CD4-positive, alpha-beta T cell treated with Interleukin-6 for 4 hours (primary cell): ENCODE data around the gene OSTM1.

Source experiments
- DNase-seq: peaks from one replicate; pipeline ENCODE4 v3.0.0-alpha.2; 2020; ENCODE audit warnings: mixed read lengths

Gene OSTM1

GRCh38 chr6:108100003-108100402 lies 25.5 kb upstream of the OSTM1 start:
- no peak for DNase-seq

GRCh38 chr6:108097882-108098281 lies 23.3 kb upstream of the OSTM1 start:
- no peak for DNase-seq

DNA sequence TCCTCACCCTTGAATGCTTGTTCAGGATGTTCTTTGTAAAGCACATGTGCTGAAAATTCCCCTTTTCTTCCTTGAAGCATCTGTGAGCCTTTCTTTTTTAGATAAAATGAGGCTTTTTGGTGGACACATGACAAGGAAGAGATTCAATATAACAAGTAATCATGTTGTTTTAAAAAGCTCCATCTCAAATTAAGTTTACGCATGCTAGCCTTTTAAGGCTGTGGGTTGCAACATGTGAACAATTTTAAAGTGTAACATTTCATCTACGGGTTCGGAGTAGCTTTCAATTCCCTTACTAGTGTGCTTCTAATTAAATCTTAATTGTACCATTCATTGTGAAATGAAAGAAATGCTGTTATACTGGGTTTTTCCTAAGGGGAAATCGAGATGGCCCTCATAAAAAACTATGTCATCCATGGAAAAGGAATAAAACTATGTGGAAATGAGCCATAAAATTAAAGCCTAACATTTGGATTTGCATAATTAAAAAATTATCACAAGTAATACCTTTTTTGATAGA lies 19.3 kb upstream of the OSTM1 start:
- DNase-seq, result no peak

- no peak for DNase-seq
Observed at GRCh38 chr6:108091288-108091687, 16.7 kb upstream of the OSTM1 start.

DNA sequence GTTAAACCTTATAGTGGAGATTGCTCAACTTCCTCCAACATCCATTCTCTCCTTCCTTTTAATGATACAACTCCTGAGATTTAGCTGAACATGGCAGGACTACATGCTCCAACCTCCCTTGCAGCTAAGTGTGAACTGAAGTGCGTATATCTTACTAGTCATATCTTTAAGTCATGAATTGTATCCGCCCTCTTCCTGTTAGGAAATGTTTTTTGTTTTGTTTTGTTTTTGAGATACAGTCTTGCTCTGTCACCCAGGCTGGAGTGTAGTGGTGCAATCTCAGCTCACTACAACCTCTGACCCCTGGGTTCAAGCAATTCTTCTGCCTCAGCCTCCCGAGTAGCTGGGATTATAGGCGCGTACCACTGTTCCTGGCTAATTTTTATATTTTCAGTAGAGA lies 8.8 kb upstream of the OSTM1 start:
- DNase-seq, result no peak

DNA sequence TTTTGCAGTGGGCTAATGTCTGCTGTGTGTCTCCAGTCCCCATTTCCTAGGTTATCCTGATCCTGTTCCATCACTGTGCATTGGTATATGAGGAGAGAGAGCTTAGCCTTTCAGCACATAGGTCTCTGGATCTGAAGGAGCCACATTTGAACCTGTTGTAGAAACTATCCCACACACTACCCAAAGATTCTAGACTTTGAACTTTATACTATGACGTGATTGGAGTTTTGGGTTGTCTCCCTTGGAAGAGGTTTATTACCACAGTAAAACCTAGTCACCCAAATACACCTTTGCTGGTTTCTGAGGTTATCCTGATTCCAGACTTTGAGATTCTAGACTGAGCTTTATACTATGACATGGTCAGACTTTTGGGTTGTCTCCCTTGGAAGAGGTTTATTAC lies 8.0 kb upstream of the OSTM1 start:
- no peak for DNase-seq

GRCh38 chr6:108080010-108080780 lies 5.7 kb upstream of the OSTM1 start:
- no peak for DNase-seq

DNA sequence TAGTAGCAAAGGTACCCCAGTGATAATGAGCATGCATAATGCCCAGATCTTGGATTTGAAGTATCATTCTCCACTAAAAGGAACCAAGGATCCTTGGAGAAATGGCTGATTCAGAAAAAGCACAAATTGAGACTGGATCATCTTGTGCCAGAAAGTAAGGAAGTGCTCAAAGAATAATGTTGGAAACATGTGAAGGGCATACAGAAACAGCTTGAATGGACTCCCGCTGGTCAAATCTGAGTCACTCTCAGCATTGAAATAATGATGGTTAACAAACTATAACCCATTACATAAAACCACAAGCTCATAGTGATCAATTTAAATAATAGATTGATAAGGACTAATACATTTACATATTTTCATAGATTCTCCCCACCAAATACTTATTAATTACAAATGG lies 3.6 kb upstream of the OSTM1 start:
- DNase-seq, result no peak

DNA sequence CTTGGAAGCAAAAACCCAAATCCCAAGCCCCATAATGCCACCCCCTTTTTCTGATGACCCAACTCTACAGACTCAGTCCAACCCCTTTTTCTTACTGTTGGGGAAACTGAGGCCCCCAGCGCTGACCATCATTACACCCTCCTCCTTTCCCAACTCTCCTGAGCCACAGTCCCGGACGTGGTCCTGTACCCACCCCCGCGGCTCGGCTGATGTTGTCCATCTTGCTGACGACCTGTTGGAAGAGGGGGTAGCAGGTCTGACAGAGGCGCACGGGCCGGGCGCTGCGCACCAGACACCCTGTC lies 533 bp downstream of the OSTM1 start:
- DNase-seq, result no peak

- no peak for DNase-seq
Observed at GRCh38 chr6:108071736-108072276, 2.7 kb downstream of the OSTM1 start.

DNA sequence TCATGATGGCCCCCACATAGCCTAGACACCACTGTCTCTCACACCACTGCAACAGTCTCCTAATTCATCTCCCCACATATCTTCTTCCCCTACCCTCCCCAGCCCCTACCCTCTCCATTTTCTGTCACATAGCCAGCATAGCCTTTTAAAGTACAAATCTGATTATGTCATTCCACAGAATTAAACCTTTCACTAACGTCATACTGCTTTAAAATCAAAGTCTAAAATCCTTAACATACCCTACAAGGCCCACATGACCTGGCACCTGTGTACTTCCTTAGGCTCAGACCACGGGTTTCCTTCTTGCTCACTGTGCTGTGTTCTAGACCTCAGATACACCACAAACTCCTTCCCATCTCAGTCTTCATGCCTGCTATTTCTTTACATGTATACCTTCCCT lies 5.9 kb downstream of the OSTM1 start:
- DNase-seq, result peak; percentile 15

DNA sequence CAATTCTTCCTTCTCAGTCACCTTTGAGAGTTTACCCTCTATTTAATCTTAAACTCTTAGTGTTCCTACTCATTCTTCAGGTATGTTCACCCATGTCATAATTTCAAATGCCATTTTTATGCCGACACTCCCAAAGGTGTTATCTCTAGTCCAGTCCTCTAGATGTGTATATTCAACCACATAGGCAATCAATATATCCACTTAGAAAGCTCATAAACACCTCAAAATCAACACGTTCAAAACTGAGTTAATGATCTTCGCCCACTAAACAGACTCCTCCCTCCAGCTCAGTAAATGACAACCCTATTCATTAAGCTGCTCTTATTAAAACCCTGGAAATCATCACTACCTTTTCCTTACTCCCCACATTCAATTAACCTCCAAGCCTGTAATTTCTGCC lies 6.4 kb downstream of the OSTM1 start:
- no peak for DNase-seq

- no peak for DNase-seq
Observed at GRCh38 chr6:108052706-108053105, 21.8 kb downstream of the OSTM1 start.

GRCh38 chr6:108051481-108051880 lies 23.1 kb downstream of the OSTM1 start:
- DNase-seq, result no peak

GRCh38 chr6:108039681-108040080 lies 34.9 kb downstream of the OSTM1 start:
- no peak for DNase-seq

- DNase-seq, result no peak
Observed at GRCh38 chr6:108036884-108037283, 37.7 kb downstream of the OSTM1 start.

GRCh38 chr6:108031968-108032367 lies 42.6 kb downstream of the OSTM1 start:
- no peak for DNase-seq

- DNase-seq, result no peak
Observed at GRCh38 chr6:108030211-108030610, 44.3 kb downstream of the OSTM1 start.

DNA sequence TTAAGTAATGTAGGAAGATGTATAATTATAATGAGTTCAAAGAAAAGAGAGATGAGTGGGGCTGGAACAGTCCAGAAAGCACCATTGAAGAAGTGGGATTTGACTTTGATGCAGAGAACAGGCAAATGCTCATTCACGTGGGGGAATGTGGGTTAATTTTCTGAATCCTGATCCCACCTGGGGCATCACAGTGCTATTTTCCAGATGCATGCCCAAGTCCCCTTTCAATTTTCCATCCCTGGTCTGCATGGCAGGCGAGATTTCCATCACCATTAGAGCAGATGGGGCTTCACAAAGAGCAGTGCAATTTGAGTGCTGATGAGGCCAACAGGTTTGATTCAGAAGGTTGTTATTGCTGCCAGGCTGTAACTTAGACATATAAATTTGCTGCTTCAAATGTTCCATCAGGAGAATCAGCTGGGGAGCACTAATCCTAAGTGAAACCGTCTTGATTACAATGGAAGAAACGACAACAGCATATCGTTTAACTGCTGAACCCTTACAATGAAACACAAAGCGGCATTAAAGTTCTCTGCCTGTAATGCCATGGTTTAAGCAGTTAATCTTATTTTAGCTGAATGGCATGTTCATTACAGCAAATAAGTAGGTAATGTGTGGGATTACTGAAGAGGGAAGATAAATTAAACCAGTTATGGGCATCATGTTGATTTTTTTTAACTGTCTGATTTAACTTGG lies 45.2 kb downstream of the OSTM1 start:
- DNase-seq, result no peak

GRCh38 chr6:108027594-108027993 lies 46.9 kb downstream of the OSTM1 start:
- no peak for DNase-seq

- DNase-seq, result no peak
Observed at GRCh38 chr6:108027056-108027455, 47.5 kb downstream of the OSTM1 start.

- no peak for DNase-seq
Observed at GRCh38 chr6:108024427-108025073, 50.0 kb downstream of the OSTM1 start.

- DNase-seq, result no peak
Observed at GRCh38 chr6:108020472-108021116, 53.9 kb downstream of the OSTM1 start.
